IMR-90 (cell line): ENCODE measurements around the gene ATRNL1. TPM values are rescaled to one million over a fixed set of nuclear protein-coding genes. Genes with fewer than 3 reads are reported as not detected.

ENCODE experiments used
- ATAC-seq: fragments of 200-7000 bp; cut with Tn5 transposase; 2 replicates; pipeline ENCODE4 v1.9.1; 2020; ENCODE audit warnings: low read depth, mild to moderate bottlenecking, moderate library complexity
- BruUV-seq: library from RNA; stranded (reverse); fragments of 400-500 nt; replicated peaks from 2 replicates; lab custom pipeline; 2021; lab: Mats Ljungman, UMichigan
- CTCF ChIA-PET: fragments of 300-600 bp; formaldehyde crosslinking; extraction: SDS; loops from one replicate; lab custom pipeline; 2021; ENCODE audit warnings: antibody characterized with exemption; lab: Yijun Ruan, JAX
- POLR2A ChIA-PET: fragments of 300-600 bp; sonication (Branson Sonifier 250); formaldehyde crosslinking; loops from one replicate; lab custom pipeline; 2022; ENCODE audit warnings: antibody characterized with exemption; ENCODE audit not compliant: unreplicated experiment; lab: Charles Lee
- DNase-seq: peaks from one replicate; pipeline ENCODE4 v3.0.0; 2013
- H2AFZ ChIP-seq: replicated peaks from 2 replicates; pipeline ENCODE3; 2013; ENCODE audit warnings: low read length, mild to moderate bottlenecking; ENCODE audit not compliant: poor library complexity
- H2AK5ac ChIP-seq: 2 replicates; pipeline ENCODE4 v1.6.1; 2013; ENCODE audit warnings: low read depth, low read length, inconsistent platforms
- H2AK9ac ChIP-seq: replicated peaks from 2 replicates; pipeline ENCODE3; 2013; ENCODE audit warnings: mild to moderate bottlenecking, low read depth, low read length, moderate library complexity; ENCODE audit not compliant: poor library complexity
- H2BK120ac ChIP-seq: 2 replicates; pipeline ENCODE4 v1.6.1; 2013; ENCODE audit warnings: low read depth, low read length, inconsistent platforms
- H2BK15ac ChIP-seq: 3 replicates; pipeline ENCODE4 v1.6.1; 2013; ENCODE audit warnings: low read depth, low read length, inconsistent platforms
- H2BK20ac ChIP-seq: 2 replicates; pipeline ENCODE4 v1.6.1; 2013; ENCODE audit warnings: low read depth, mild to moderate bottlenecking, inconsistent platforms, low read length, moderate library complexity
- H2BK5ac ChIP-seq: 2 replicates; pipeline ENCODE4 v1.6.1; 2013; ENCODE audit warnings: mild to moderate bottlenecking, low read depth, low read length, inconsistent platforms; ENCODE audit not compliant: poor library complexity, severe bottlenecking
- H3K14ac ChIP-seq: replicated peaks from 2 replicates; pipeline ENCODE4 v1.6.1; 2013; ENCODE audit warnings: low read depth, low read length, inconsistent platforms
- H3K18ac ChIP-seq: 2 replicates; pipeline ENCODE4 v1.6.1; 2013; ENCODE audit warnings: low read depth, low read length, control low read depth
- H3K23ac ChIP-seq: 2 replicates; pipeline ENCODE4 v1.6.1; 2013; ENCODE audit warnings: low read depth, low read length, inconsistent platforms
- H3K27ac ChIP-seq: 2 replicates; pipeline ENCODE4 v1.5.1; 2013; ENCODE audit warnings: mild to moderate bottlenecking, control low read depth, low read length; ENCODE audit not compliant: insufficient read depth
- H3K27me3 ChIP-seq: 2 replicates; pipeline ENCODE4 v1.6.1; 2013; ENCODE audit warnings: low read length; ENCODE audit not compliant: control insufficient read depth, insufficient read depth
- H3K36me3 ChIP-seq: 2 replicates; pipeline ENCODE4 v1.6.1; 2013; ENCODE audit warnings: low read length, mixed read lengths; ENCODE audit not compliant: control insufficient read depth, insufficient read depth
- H3K4ac ChIP-seq: 2 replicates; pipeline ENCODE4 v1.6.1; 2013; ENCODE audit warnings: low read depth, low read length, inconsistent platforms
- H3K4me1 ChIP-seq: 2 replicates; pipeline ENCODE4 v1.6.1; 2013; ENCODE audit warnings: low read length, mixed read lengths; ENCODE audit not compliant: control insufficient read depth, insufficient read depth
- H3K4me2 ChIP-seq: 2 replicates; pipeline ENCODE4 v1.6.1; 2013; ENCODE audit warnings: low read depth, mild to moderate bottlenecking, control low read depth, low read length, moderate library complexity
- H3K4me3 ChIP-seq: 2 replicates; pipeline ENCODE4 v1.5.1; 2013; ENCODE audit warnings: low read depth, mild to moderate bottlenecking, control low read depth, low read length, moderate library complexity; ENCODE audit not compliant: insufficient read depth
- H3K56ac ChIP-seq: 2 replicates; pipeline ENCODE4 v1.6.1; 2013; ENCODE audit warnings: low read length, inconsistent platforms; ENCODE audit not compliant: insufficient read depth; ENCODE audit errors: extremely low read depth
- H3K79me1 ChIP-seq, 2 experiments: 2 replicates each; pipeline ENCODE4 v1.6.1; 2013; ENCODE audit warnings: low read length in 2 of 2, inconsistent platforms in 1 of 2, low read depth in 1 of 2
- H3K9ac ChIP-seq: 2 replicates; pipeline ENCODE4 v1.6.1; 2013; ENCODE audit warnings: low read depth, low read length, control low read depth
- H3K9me1 ChIP-seq: 2 replicates; pipeline ENCODE4 v1.6.1; 2013; ENCODE audit warnings: low read length, inconsistent platforms; ENCODE audit not compliant: insufficient read depth
- H3K9me3 ChIP-seq: 2 replicates; pipeline ENCODE4 v1.6.1; 2013; ENCODE audit warnings: low read length; ENCODE audit not compliant: control insufficient read depth, insufficient read depth
- H4K20me1 ChIP-seq: 2 replicates; pipeline ENCODE4 v1.6.1; 2013; ENCODE audit warnings: low read length, inconsistent platforms; ENCODE audit not compliant: insufficient read depth
- H4K5ac ChIP-seq: 2 replicates; pipeline ENCODE4 v1.6.1; 2013; ENCODE audit warnings: mild to moderate bottlenecking, low read depth, low read length, control low read depth
- H4K8ac ChIP-seq, 2 experiments: 2 replicates each; pipeline ENCODE4 v1.6.1; 2013; ENCODE audit warnings: low read depth in 2 of 2, low read length in 2 of 2, control low read depth in 1 of 2, inconsistent platforms in 1 of 2
- H4K91ac ChIP-seq: 2 replicates; pipeline ENCODE4 v1.6.1; 2013; ENCODE audit warnings: low read depth, low read length, inconsistent platforms; ENCODE audit not compliant: insufficient read depth
- BHLHE40 ChIP-seq: fragments of 150-350 bp; IDR thresholded peaks from 2 replicates; pipeline ENCODE4 v1.6.1; 2016; ENCODE audit warnings: mild to moderate bottlenecking, low read depth, low read length
- CEBPB ChIP-seq: IDR thresholded peaks from 2 replicates; pipeline ENCODE4 v1.6.1; 2012; ENCODE audit warnings: low read depth, low read length, improper control_type of control experiment
- CHD1 ChIP-seq: IDR thresholded peaks from 2 replicates; pipeline ENCODE4 v1.6.1; 2012; ENCODE audit warnings: low read depth, low read length, improper control_type of control experiment
- FOS ChIP-seq: fragments of 150-350 bp; IDR thresholded peaks from 2 replicates; pipeline ENCODE4 v1.6.1; 2016; ENCODE audit warnings: low read depth, low read length
- MAFK ChIP-seq: IDR thresholded peaks from 2 replicates; pipeline ENCODE4 v1.6.1; 2012; ENCODE audit warnings: low read depth, low read length, improper control_type of control experiment
- MAZ ChIP-seq: IDR thresholded peaks from 2 replicates; pipeline ENCODE4 v1.6.1; 2012; ENCODE audit warnings: low read depth, mild to moderate bottlenecking, low read length, improper control_type of control experiment, moderate library complexity, borderline replicate concordance
- MXI1 ChIP-seq: IDR thresholded peaks from 2 replicates; pipeline ENCODE4 v1.6.1; 2012; ENCODE audit warnings: low read depth, mild to moderate bottlenecking, low read length, moderate library complexity, borderline replicate concordance
- NFE2L2 ChIP-seq: fragments of 150-350 bp; IDR thresholded peaks from 2 replicates; pipeline ENCODE4 v1.6.1; 2016; ENCODE audit warnings: low read depth, mild to moderate bottlenecking, low read length
- POLR2A ChIP-seq: IDR thresholded peaks from 2 replicates; pipeline ENCODE4 v1.6.1; 2012; ENCODE audit warnings: mild to moderate bottlenecking, low read depth, low read length
- RAD21 ChIP-seq: IDR thresholded peaks from 2 replicates; pipeline ENCODE4 v1.6.1; 2012; ENCODE audit warnings: low read length, improper control_type of control experiment
- RCOR1 ChIP-seq: IDR thresholded peaks from 2 replicates; pipeline ENCODE4 v1.6.1; 2012; ENCODE audit warnings: mild to moderate bottlenecking, low read length, improper control_type of control experiment; ENCODE audit not compliant: insufficient replicate concordance
- RFX5 ChIP-seq: IDR thresholded peaks from 2 replicates; pipeline ENCODE4 v1.8.0; 2012; ENCODE audit warnings: low read depth, mild to moderate bottlenecking, low read length, moderate library complexity
- SMC3 ChIP-seq: fragments of 150-350 bp; IDR thresholded peaks from 2 replicates; pipeline ENCODE4 v1.6.1; 2016; ENCODE audit warnings: low read depth, mild to moderate bottlenecking, antibody characterized with exemption, low read length, moderate library complexity
- WGBS, 2 experiments: methylation state at CpG; one replicate each; pipeline versions ENCODE4 v1.1.5 to v1.1.7; 2013; ENCODE audit warnings: missing lambda C conversion rate in 2 of 2; ENCODE audit not compliant: insufficient read length in 1 of 2; ENCODE audit errors: extremely low coverage in 2 of 2; 5-methylcytosine and 5-hydroxymethylcytosine counted together
- dilution Hi-C: fragments of 300-500 bp; cut with HindIII; formaldehyde crosslinking; loops from one replicate; pipeline ENCODE4 v1.14.3; 2018; ENCODE audit warnings: low sequenced_read_pairs; ENCODE audit not compliant: unreplicated experiment
- in situ Hi-C: fragments of 300-500 bp; cut with MboI; formaldehyde crosslinking; loops from 3 replicates; pipeline ENCODE4 v1.14.3; 2019; ENCODE audit warnings: low sequenced_read_pairs, inconsistent platforms, mixed read lengths
- intact Hi-C: fragments of 100-400 bp; cut with micrococcal nuclease; formaldehyde crosslinking; loops from 2 replicates; pipeline ENCODE4 v1.10.0; 2022
- polyA plus RNA-seq, 3 experiments: library from polyadenylated mRNA; depleted of rRNA; stranded (reverse); fragments of >200 nt; gene quantifications; 2 replicates each; pipeline ENCODE4 v1.2.3, GENCODE V29; 2012; ENCODE audit warnings: low replicate concordance in 1 of 3
- total RNA-seq: library from RNA; depleted of rRNA; stranded (reverse); fragments of >200 nt; gene quantifications from 2 replicates; pipeline ENCODE4 v1.2.3, GENCODE V29; 2012
- TF ChIP-seq, protein P1 (sequence below): fragments of 150-350 bp; IDR thresholded peaks from 2 replicates; pipeline ENCODE4 v1.6.1; 2016; ENCODE audit warnings: low read depth, mild to moderate bottlenecking, low read length, moderate library complexity, borderline replicate concordance
- TF ChIP-seq, protein P2 (sequence below): fragments of 150-350 bp; IDR thresholded peaks from 2 replicates; pipeline ENCODE4 v1.6.1; 2017; ENCODE audit warnings: mild to moderate bottlenecking, antibody characterized with exemption, low read length, low read depth
- TF ChIP-seq, protein P3 (sequence below): conservative IDR thresholded peaks from 2 replicates; pipeline ENCODE4 v1.5.1; 2012; ENCODE audit warnings: mild to moderate bottlenecking, low read depth, low read length, improper control_type of control experiment

Gene ATRNL1
- total and polyA plus RNA-seq, 2 of the 4 experiments (the other 2 are of a cell fraction) = 0.18 to 0.19 TPM

DNA sequence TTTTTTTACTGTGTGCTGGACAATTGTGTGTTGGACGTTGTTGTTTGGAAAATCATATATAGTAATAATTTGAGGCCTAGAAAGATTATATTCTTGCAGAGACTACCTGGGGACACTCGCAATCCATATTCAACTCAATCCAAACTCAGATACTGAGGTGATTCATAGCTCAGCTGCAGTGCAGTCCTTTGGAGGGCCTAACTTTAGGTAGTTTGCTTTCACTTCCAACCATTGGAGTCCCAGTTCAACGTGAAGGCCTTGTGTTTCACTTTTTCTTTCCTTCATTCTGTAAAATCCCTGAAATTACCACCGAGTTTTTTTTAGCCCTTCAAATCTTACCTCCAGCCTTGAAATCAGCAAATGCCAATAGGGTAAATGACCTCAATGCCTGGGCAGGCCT lies 32.3 kb downstream of the ATRNL1 start:
- Histone ChIP-seq H2AFZ (no peak overlapping the region), H3K4me3 (no peak overlapping the region), H3K14ac (no peak overlapping the region), H2BK20ac (no peak overlapping the region), H4K20me1 (no peaks in the 10 kb centered on the region), H3K27ac (no peak overlapping the region), H3K79me1 (no peaks in the 10 kb centered on the region), H3K27me3 (no peaks in the 10 kb centered on the region), H3K23ac (no peak overlapping the region), H2BK15ac (no peak overlapping the region), H4K5ac (no peak overlapping the region), H3K56ac (no peak overlapping the region), H4K91ac (no peak overlapping the region), H3K4me2 (no peak overlapping the region), H3K36me3 (no peaks in the 10 kb centered on the region), H3K9me3 (no peaks in the 10 kb centered on the region), H2AK5ac (no peak overlapping the region), H3K4ac (no peak overlapping the region), H3K4me1 (no peaks in the 10 kb centered on the region), H4K8ac (no peak overlapping the region), H3K9me1 (no peaks in the 10 kb centered on the region), H2BK5ac (no peak overlapping the region), H2BK120ac (no peak overlapping the region), H3K18ac (no peak overlapping the region), H2AK9ac (no peak overlapping the region), H3K9ac (no peak overlapping the region)
- no peak for DNase-seq
- CTCF ChIA-PET = no interaction called here
- intact Hi-C loops (loop anchor here (5.0 to 10.0 kb wide), 3 partner anchors 823 to 1421 kb away; no protein-coding TSS in a partner anchor), in situ Hi-C loops (loop anchor here (10.0 to 25.0 kb wide), 3 partner anchors 251 to 821 kb away; no protein-coding TSS in a partner anchor), dilution Hi-C loops (no loop called here)
- no TSS peak for BruUV-seq
- POLR2A ChIA-PET = no interaction called here
- WGBS, 2 experiments = no CpG with 5 or more reads among the region's 4 CpGs
- ATAC-seq = no peak
- TF ChIP-seq RCOR1 (no peak), CHD1 (no peak), RAD21 (no peak), SMC3 (no peak), BHLHE40 (no peak), MAFK (no peak), CEBPB (no peak), MAZ (no peak), POLR2A (no peak), FOS (no peak), RFX5 (no peak), MXI1 (no peak), NFE2L2 (no peak)
- TF ChIP-seq, protein P1, sequence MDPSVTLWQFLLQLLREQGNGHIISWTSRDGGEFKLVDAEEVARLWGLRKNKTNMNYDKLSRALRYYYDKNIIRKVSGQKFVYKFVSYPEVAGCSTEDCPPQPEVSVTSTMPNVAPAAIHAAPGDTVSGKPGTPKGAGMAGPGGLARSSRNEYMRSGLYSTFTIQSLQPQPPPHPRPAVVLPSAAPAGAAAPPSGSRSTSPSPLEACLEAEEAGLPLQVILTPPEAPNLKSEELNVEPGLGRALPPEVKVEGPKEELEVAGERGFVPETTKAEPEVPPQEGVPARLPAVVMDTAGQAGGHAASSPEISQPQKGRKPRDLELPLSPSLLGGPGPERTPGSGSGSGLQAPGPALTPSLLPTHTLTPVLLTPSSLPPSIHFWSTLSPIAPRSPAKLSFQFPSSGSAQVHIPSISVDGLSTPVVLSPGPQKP = no peak
- TF ChIP-seq, protein P2, sequence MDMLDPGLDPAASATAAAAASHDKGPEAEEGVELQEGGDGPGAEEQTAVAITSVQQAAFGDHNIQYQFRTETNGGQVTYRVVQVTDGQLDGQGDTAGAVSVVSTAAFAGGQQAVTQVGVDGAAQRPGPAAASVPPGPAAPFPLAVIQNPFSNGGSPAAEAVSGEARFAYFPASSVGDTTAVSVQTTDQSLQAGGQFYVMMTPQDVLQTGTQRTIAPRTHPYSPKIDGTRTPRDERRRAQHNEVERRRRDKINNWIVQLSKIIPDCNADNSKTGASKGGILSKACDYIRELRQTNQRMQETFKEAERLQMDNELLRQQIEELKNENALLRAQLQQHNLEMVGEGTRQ = no peak
- TF ChIP-seq, protein P3, sequence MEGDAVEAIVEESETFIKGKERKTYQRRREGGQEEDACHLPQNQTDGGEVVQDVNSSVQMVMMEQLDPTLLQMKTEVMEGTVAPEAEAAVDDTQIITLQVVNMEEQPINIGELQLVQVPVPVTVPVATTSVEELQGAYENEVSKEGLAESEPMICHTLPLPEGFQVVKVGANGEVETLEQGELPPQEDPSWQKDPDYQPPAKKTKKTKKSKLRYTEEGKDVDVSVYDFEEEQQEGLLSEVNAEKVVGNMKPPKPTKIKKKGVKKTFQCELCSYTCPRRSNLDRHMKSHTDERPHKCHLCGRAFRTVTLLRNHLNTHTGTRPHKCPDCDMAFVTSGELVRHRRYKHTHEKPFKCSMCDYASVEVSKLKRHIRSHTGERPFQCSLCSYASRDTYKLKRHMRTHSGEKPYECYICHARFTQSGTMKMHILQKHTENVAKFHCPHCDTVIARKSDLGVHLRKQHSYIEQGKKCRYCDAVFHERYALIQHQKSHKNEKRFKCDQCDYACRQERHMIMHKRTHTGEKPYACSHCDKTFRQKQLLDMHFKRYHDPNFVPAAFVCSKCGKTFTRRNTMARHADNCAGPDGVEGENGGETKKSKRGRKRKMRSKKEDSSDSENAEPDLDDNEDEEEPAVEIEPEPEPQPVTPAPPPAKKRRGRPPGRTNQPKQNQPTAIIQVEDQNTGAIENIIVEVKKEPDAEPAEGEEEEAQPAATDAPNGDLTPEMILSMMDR = no peak
